SKM-1 (cell line): ENCODE measurements around the gene SLC9A1.
"Not testable (repeated sequence)": the region's sequence is repeated elsewhere in the genome, so short reads cannot be mapped to it uniquely, and the experiment has no call there.

ENCODE experiments used
- DNase-seq: peaks from one replicate; lab custom pipeline; 2025; ENCODE audit not compliant: unreplicated experiment; lab: John Stamatoyannopoulos, UW

The SLC9A1 gene

DNA sequence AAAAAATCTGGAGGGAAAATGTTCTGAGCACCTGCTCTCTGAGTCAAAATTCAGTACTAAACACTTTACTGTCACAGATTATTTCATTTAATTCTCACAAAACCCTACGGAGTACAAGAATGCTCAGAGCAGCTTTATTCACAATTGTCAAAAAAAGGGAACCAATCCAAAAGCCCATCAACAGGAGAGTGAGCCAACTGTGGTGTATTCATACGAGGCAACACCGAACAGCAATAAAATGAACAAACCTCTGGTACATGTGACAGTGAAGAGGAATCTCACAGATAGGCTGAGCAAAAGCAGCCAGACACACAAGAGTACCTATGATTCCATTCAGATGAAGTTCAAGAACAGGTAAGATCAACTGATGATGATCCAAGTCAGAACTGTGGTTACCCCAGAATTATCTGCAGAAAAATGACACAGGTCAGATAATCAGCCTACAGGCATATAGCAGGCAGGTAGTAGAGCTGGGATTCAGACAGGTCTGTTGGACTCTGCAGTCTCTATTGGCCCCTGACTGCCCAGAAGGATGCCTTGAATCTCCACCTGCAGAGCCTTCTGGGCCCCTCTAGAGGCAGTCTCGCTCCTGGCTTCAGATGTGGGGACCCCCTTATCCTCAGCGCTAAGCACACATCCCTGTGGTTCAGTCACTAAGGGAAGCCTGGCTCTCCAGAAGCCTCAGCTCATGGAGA, 19.2 kb downstream of the SLC9A1 start:
- DNase-seq, result no peak

DNA sequence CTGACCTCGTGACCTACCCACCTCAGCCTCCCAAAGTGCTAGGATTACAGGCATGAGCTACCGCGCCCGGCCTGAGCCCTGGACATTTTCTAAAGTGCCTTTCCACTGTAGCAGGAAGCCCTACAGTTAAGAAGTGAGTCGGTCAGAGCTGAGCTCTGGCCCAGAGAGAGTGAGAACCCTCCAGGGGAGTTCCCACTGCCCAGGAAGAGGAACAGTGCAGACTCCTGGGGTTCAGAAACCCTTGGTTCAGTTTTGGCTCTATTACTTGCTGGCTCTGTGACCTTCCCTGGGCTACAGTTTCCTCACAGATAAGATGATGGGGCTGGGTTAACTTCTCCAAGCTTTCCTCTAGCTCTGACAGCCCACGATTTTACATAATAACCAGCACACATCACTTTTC, 20.9 kb downstream of the SLC9A1 start:
- peak; percentile 12 for DNase-seq

DNA sequence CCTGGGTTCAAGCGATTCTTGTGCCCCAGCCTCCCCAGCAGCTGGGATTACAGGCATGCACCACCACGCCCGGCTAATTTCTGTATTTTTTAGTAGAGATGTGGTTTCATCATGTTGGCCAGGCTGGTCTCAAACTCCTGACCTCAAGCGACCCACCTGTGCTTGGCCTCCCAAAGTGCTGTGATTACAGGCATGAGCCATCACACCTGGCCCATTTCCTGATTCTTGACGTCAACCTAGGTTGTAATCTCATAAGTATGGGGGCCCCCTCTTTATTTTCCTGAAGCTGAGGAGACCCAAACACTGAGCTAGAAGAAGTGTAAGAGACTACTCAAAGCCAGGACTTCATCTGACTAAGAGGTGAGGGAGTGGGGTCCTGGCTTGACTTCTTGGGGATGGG, 21.8 kb downstream of the SLC9A1 start:
- no peak for DNase-seq

DNA sequence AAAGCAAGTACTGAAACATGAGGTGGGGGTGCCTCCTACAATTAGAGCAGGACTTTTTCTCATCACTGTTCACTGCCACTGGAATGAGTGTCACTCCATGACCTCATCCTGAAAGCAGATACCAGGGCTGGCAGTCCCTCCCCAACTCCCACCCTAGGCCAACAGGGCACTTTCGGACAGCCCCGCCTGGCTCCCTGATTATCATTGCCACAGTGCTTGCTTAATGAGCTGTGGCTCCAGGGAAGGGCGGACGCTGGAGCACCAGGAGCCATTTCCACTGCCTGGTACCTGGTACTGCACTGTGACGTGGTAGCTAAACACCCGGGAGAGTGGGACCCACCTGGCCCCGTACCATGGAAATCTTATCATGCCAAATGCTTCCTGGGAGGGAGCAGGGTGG, 22.3 kb downstream of the SLC9A1 start:
- DNase-seq, result no peak

DNA sequence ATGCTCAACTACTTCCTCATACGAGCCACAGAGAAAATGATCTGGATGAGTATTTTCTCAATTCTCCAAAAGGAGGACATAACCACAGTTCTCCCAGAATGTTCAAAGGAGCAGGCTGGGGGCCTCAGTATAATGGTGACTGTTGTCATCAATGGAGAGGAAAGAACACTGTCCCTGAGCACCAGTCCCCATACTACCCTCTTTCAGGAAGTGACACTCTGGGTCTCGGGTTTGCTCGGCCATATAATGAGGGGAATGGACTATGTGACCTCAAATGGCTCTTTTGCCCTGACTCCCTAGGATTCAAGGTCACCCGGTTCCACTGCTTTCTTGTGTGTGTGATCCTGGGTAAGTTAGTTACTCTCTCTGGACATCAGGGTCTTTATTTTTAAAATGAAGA, 22.8 kb downstream of the SLC9A1 start:
- peak; percentile 78 for DNase-seq

DNA sequence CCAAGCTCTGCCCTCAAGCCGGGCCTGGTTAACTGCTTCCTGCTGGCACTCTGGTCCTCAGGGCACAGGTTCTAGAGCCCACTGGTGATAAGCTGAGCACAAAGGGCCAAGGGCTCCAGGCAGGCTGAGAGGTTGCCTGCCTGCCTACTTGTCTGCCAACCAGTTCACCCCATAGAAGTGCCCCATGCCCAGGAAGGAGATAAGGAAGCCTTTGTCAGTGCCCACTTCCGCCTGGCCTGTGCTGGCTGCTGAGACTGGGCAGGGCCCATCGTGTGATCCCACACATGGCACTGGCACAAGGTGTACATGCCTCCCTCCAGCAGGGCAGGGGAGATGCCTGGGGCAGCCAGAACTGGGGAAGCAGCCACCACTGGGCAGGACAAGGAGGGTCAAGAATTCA, 24.1 kb downstream of the SLC9A1 start:
- DNase-seq, result no peak

DNA sequence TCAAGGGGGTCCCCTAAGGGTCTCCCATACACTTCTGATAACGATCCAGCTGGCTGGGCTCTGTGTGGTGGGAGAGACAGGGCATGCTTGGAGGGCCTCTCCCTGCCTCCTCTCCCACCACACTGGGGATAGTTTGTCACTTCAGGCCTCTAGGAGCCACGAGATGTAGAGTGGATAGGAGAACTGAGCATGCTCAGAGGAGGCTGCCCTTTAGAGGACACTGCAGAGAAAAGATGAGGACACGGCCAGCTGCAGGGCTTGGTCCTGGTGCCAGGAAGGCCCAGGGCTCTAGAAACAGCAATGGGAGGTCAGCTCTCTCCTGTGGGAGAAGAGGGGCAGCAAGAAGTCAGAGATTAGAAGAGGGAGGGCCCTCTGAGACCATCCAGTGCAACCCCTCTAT, 25.7 kb downstream of the SLC9A1 start:
- no peak for DNase-seq

DNA sequence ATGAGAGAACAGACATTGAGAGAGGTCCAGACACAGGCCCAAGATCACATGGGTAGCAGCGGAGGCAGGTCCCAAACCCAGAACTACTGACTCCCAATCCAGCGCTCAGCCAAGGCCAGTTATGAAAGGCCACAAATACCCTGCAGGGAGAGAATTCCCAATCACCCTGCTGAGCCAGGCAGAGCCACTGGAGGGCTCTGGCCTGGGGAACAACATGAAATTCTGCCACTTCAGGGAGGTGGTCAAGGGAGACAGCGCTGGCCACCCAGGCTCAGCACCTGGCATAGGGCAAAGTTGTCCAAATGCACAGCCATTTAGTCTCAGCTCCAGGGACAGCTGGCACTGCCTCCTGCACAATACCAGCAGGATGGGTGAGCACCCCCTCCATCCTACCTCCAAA, 27.5 kb downstream of the SLC9A1 start:
- DNase-seq, result no peak

DNA sequence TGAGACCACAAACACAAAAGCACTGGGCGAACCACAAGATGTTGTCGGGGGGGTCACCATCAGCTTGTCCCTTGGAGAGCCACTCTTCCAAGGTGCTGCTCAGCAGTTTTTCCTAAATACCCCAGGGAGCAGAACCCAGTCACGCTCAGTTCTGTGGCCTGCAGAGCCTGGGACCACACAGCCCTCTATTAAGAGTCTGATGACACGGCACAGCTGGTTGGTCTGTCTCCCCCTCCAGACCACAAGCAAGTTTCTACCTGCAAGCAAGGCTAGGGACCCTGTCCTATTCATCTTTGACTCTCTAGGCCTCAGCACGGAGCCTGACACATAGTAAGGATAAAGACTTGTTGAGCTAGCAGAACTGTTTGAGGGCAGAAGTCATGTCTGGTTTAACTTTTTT, 28.5 kb downstream of the SLC9A1 start:
- DNase-seq, result no peak

DNA sequence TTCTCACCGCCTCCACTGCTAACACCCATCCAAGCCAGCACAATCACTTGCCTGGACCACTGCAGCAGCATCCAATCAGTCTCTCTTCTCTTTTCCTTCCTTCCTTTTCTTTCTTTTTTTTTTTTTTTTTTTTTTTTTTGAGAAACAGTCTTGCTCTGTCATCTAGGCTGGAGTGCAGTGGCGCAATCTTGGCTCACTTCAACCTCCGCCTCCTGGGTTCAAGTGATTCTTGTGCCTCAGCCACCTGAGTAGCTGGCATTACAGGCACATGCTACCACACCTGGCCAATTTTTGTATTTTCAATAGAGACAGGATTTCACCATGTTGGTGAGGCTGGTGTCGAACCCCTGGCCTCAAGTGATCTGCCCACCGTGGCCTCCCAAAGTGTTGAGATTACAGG, 29.8 kb downstream of the SLC9A1 start:
- DNase-seq, result not testable (repeated sequence)

DNA sequence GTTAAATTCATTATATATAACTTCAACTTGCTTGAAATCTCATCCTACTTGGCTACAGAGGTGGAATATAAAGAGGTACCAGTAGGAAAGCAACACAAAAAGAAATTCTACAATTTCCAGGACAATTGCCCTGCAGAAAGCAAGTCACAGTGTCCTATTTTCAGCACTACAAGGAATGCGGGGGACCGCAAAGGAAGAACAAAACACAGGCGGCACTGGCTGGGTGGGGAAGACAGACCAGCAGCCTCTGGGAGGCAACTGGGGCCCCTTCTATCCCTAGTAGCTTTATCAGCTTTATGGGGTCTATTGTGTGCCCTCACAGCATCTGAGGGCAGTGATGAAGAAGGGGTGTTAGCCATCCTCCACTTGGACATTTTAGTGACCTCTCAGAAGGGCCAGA, 30.5 kb downstream of the SLC9A1 start:
- DNase-seq, result no peak

DNA sequence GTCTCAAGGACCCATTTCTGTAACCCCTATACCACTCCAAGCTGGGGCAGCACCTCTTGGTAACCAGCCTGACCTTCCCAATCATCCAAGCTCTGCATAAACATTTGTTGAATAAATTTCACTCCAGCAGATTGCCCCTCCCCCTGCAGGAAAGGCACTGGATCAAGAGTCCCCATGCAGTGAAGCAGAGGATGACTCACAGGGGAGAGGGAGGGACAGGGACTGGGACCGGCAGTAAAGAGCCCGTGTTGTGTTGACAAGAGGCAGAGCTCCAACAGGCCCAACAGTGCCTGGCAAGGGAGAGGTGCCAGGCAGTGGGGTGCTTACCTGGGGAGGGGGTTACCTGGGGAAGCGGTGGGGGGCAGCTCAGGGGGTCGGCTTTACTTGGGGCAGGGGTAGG, 32.3 kb downstream of the SLC9A1 start:
- DNase-seq, result no peak

DNA sequence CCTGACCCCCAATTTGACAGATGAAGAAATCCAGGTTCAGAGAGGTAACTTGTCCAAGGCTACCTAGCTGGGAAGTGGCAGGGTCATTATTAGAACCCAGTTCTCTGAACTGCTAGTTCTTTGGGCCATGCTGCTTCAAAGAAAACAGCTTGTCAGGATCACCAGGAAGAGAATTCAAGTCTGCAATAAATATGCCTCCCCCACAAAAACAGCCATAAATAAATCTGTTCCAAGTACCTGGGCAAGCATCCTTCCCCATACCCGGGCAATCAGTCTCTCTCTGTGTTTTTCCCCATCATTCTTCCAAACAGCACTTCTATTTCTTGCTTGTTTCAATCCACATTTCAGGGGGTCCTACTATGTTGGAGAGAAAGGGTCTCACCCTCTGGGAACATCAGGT, 34.1 kb downstream of the SLC9A1 start:
- no peak for DNase-seq

DNA sequence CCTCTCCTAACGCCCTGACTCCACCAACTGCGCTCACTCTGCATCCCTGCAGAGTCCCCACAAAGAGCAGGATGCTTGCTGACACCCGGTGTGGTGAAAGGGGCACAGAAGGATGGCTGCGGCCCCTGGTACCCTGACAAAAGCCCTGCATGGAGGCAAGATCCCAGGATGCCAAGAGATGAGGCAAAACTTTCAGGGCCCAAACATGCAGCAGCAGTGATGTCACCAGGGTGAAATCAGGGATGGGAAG, 36.6 kb downstream of the SLC9A1 start:
- DNase-seq, result no peak

DNA sequence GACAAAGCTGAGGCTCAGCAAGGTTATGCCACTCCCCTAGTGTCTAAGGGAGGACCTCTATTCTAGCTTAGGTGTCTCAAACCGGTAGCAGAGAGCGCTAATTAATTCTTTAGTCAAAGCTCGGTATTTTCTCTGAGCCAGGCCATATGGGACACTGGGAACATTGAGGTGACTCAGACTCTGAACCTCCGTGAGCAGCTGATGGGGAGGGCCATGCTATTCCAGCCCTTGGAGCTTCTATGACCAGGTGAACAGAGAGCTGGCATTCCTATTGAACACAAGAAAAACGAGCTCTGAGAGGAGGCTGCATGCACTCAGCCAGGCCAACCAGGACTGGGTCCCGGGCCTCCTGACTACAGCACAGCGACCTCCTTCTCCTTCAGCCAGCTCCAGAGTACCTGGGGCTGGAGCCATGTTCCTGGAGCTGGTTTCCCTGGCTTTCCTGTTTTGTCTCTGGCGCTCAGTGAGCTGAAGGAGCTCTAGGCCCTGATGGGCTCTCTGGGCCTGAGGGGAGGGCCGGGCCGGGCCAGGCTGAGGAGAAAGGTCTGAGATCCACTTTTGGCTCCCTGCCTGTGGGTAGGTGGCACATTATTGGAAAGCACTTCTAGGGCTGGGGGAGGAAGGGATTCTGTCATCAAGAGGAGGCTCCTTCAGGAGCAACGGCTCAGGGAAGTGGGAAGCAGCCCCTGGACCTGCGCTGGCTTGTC, 37.0 kb downstream of the SLC9A1 start:
- no peak for DNase-seq

DNA sequence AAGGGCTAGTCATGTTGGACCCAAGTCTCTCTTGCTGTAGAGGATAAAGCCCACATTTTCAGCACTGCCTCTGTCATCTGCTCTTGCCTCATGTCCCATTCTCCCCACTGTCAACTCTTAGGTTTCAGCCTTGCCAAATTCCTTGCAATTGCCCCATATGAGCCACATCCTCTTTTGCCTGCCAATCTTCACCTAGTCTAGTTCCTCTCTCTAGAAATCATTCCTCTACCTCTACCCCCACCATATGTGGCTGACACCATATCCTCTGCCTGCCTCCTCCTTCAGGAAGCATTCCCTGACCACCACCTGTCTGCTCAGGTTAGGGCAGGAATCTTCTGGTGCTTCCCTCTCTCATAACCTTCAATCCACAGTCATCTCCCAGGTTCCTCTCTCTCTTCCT, 38.2 kb downstream of the SLC9A1 start:
- DNase-seq, result peak; percentile 99

DNA sequence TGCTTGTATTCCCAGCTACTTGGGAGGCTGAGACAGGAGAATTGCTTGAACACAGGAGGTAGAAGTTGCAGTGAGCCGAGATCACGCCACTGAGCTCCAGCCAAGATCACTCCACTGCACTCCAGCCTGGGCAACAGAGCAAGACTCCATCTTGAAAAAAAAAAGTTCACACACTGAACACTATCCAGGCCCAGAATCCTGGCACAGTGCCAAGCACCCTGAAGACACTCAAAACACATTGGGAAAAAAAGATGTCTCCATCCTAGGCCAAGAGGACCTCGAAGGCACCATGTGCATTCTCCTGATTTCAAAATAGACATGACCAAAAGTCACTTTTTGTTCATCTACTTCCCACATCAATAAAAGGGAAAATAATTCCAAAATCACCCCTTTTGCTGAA, 38.7 kb downstream of the SLC9A1 start:
- DNase-seq, result no peak

DNA sequence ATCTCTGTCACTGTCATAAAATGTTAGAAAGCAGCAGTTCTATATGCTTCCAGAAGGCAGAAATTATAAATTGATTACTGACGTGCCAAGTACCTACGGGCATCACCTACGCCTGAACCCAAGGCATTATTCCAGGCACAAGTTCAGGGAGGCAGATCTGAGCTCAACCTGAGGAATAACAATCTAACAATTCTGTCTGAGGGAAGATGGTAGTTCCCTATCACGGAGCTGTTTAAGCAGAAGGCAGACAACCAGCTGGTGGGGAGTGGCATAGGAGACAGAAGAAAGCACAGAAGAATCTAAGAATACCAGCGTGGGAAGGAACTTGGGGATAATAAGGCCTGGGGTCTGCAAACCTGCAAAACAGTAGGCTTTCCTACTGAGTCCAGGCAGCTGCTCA, 40.4 kb downstream of the SLC9A1 start:
- DNase-seq, result no peak

DNA sequence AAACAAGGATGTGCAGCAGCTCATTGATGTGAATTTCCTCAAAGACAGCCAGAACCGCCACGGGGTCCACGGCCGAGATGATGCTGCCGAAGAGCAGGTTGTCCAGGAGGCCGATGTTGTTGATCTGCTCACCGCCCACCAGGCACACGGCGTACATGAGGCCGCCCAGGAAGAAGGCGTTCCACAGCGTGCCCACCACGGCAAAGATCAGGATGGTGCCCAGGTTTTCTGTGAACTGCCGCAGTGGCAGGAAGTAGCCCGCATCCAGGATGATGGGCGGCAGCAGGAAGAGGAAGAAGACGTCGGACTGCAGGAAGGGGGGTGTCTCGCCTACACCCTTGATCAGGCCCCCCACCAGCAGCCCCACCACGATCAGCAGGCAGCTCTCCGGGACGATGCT, 41.1 kb downstream of the SLC9A1 start:
- no peak for DNase-seq

DNA sequence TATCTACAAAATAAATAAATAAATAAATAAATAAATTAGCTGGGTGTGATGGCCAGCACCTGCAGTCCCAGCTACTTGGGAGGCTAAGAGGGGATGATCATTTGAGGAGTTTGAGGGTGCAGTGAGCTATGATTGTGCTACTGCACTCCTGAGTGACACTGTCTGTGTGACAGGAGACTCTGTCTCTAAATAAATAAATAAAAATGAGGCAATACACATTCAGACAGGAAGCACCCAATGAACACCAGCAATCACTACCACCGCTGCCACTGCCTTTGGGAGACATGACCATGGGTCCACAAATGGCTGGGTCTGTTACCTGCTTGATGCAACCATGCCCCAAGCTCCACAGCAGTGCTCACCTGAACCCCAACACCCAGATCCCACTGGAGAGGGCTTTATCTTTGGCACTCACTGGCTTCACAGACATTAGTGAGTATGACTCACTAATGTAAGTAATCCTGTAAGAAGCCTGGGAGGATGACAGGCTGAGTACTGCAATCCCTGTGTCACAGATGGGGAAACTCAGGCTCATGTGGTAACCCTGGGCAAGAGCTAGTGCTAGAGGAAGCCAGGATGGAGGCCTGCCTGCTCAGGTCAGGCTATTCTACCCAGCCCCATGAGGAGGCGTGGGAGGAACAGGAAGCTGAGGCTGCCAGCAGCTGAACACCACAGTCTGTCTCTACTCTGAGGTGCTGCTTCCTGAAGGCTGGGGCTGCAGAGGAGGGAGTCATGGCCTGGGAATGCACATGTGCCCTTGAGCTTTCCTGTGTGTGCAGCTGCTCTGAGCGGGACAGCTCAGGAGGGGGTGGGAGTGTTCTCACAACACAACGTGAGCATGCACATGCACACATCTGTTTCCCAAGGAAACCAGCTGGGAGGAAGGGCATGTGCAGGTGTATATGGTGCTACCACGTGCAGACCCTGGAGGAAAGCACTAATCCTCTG, 43.0 kb downstream of the SLC9A1 start:
- peak; percentile 98 for DNase-seq

DNA sequence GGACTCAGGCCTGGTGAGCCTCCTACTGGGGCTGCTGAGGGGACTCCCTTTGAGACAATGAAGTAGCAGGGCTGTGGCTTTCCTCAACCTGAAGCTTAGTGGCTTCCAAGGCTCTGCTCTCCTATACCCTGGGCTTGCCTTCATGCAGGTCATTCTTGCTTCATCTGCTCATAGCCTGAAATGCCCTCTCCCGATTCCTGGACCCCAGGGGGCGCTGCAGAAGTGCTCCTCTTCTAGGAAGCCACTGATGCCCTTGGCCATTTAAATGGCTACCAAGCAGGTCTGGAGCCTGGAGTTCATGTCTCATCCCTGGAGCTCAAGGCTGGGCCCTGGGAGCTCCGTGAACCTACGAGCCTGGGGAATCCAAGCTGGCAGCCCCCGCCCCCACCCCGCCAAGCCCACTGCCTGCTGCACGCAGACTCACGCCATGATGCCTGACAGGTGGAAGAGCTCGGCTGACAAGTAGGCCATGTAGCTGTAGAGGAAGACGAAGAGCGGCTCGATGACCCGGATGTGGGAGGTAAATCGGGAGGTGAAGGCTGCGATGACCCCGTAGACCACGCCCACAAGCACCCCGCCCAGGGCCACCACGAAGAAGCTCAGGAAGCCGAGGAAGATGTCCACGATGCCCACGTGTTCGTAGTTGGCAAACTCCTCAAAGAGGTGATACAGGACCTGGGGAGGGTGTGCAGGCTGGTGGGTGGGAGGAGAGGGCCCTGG, 45.7 kb downstream of the SLC9A1 start:
- peak; percentile 44 for DNase-seq

DNA sequence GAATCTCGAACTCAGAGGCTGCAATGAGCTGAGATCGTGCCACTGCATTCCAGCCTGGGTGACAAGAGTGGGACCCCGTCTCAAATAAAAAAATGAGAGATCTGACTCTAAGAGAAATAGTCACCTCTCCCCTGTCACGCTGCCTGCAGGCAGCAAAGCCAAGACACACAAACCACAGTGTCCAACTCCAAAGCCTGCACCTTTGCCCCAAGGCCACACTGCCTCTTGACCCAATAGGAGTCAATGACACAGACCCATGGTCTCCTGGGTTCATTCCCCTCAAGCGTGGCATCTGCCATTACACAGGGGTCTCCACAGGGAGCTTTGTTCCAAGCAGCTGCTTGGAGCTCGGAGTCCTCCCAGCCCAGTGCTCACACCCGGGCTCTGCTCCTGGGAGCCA, 46.3 kb downstream of the SLC9A1 start:
- DNase-seq, result no peak
